Measurements from ENCODE around the gene AIG1.

Gene AIG1

GRCh38 chr6:143261899-143262436 is 201.3 kb downstream of the AIG1 start:
- H3K4me1 ChIP-seq = no peaks in the 10 kb centered on the region
- TF ChIP-seq, protein P1, sequence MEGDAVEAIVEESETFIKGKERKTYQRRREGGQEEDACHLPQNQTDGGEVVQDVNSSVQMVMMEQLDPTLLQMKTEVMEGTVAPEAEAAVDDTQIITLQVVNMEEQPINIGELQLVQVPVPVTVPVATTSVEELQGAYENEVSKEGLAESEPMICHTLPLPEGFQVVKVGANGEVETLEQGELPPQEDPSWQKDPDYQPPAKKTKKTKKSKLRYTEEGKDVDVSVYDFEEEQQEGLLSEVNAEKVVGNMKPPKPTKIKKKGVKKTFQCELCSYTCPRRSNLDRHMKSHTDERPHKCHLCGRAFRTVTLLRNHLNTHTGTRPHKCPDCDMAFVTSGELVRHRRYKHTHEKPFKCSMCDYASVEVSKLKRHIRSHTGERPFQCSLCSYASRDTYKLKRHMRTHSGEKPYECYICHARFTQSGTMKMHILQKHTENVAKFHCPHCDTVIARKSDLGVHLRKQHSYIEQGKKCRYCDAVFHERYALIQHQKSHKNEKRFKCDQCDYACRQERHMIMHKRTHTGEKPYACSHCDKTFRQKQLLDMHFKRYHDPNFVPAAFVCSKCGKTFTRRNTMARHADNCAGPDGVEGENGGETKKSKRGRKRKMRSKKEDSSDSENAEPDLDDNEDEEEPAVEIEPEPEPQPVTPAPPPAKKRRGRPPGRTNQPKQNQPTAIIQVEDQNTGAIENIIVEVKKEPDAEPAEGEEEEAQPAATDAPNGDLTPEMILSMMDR (IDR thresholded peaks at IDR 0.05; ENCODE audit: low read depth, low read length) = no peak
- H3K36me3 ChIP-seq = no peaks in the 10 kb centered on the region
- no peak overlapping the region for H3K4me3 ChIP-seq (ENCODE audit: low read depth, low read length)
- no peaks in the 10 kb centered on the region for H3K27me3 ChIP-seq
- H3K9me3 ChIP-seq = no peaks in the 10 kb centered on the region
- DNase-seq = no peak

DNA sequence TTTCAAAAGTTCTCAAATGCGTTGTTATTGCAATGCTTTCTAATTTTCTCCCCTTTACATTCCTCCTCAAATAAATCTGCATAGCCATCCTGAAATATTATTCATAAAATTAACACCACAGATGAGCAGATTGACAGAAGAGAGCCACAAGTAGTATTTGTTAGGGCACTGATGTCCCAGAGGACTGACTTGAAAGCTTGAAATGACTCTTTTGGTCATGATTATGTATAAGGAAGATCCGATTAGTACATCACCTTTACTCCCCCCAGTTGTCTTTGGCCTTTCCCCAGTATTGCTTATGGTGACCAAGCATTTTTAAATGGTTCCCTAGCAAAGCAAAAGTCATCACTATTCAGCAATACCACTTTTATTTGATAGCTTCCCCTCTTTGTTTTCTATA is 202.2 kb downstream of the AIG1 start:
- Histone ChIP-seq H3K4me1 (no peaks in the 10 kb centered on the region), H3K9me3 (no peaks in the 10 kb centered on the region), H3K4me3 (ENCODE audit: low read depth, low read length) (no peak overlapping the region), H3K36me3 (no peaks in the 10 kb centered on the region), H3K27me3 (no peaks in the 10 kb centered on the region)
- no peak for DNase-seq
- TF ChIP-seq, protein P1 (IDR thresholded peaks at IDR 0.05; ENCODE audit: low read depth, low read length) = no peak

- Histone ChIP-seq H3K27me3 (no peaks in the 10 kb centered on the region), H3K36me3 (no peaks in the 10 kb centered on the region), H3K9me3 (no peaks in the 10 kb centered on the region), H3K4me1 (no peaks in the 10 kb centered on the region), H3K4me3 (ENCODE audit: low read depth, low read length) (no peak overlapping the region)
- DNase-seq = no peak
- TF ChIP-seq, protein P1 (IDR thresholded peaks at IDR 0.05; ENCODE audit: low read depth, low read length) = no peak
These were observed 203.7 kb downstream of the AIG1 start for GRCh38 chr6:143264379-143264778.

- Histone ChIP-seq H3K4me3 (ENCODE audit: low read depth, low read length) (no peak overlapping the region), H3K9me3 (no peaks in the 10 kb centered on the region), H3K4me1 (no peaks in the 10 kb centered on the region), H3K36me3 (no peaks in the 10 kb centered on the region), H3K27me3 (no peaks in the 10 kb centered on the region)
- DNase-seq = no peak
- TF ChIP-seq, protein P1 (IDR thresholded peaks at IDR 0.05; ENCODE audit: low read depth, low read length) = no peak
These were observed 204.5 kb downstream of the AIG1 start for GRCh38 chr6:143264986-143265764.

GRCh38 chr6:143267760-143268159 is 207.1 kb downstream of the AIG1 start:
- Histone ChIP-seq H3K4me1 (no peaks in the 10 kb centered on the region), H3K9me3 (no peaks in the 10 kb centered on the region), H3K27me3 (no peaks in the 10 kb centered on the region), H3K4me3 (ENCODE audit: low read depth, low read length) (no peak overlapping the region), H3K36me3 (no peaks in the 10 kb centered on the region)
- no peak for DNase-seq
- TF ChIP-seq, protein P1 (IDR thresholded peaks at IDR 0.05; ENCODE audit: low read depth, low read length) = no peak

- no peak for DNase-seq
- Histone ChIP-seq H3K4me3 (ENCODE audit: low read depth, low read length) (no peak overlapping the region), H3K27me3 (no peaks in the 10 kb centered on the region), H3K36me3 (no peaks in the 10 kb centered on the region), H3K4me1 (no peaks in the 10 kb centered on the region), H3K9me3 (no peaks in the 10 kb centered on the region)
- TF ChIP-seq, protein P1 (IDR thresholded peaks at IDR 0.05; ENCODE audit: low read depth, low read length) = no peak
These were observed 207.8 kb downstream of the AIG1 start for GRCh38 chr6:143268439-143268838.

All from BE2C (cell line).